Measurements from ENCODE around the gene IHH.

- TF ChIP-seq POLR2AphosphoS5 (IDR thresholded peaks at IDR 0.05), result no peak
- TF ChIP-seq CTCF (IDR thresholded peaks at IDR 0.05), result no peak
These were observed 22.8 kb downstream of the IHH start for GRCh38 chr2:219037783-219038499.

Data from esophagus muscularis mucosa (tissue), 3 donors.